Measurements from ENCODE around the gene PNMA8B.
"Not testable (repeated sequence)": the region's sequence is repeated elsewhere in the genome, so short reads cannot be mapped to it uniquely, and the experiment has no call there.

PNMA8B gene

GRCh38 chr19:46533621-46534081, 38.0 kb upstream of the PNMA8B start:
- H3K27me3 ChIP-seq = peaks cover 7% of the 10 kb centered on the region
- no peak overlapping the region for H3K27ac ChIP-seq
- H3K9me3 ChIP-seq = no peaks in the 10 kb centered on the region
- no peak for TF ChIP-seq CTCF (IDR thresholded peaks at IDR 0.05)
- H3K36me3 ChIP-seq = no peaks in the 10 kb centered on the region
- H3K4me1 ChIP-seq (ENCODE audit: control insufficient read depth in 1 of 2, insufficient read depth in 1 of 2, low read depth in 1 of 2, low read length in 1 of 2) = peaks cover 0 to 8% of the 10 kb centered on the region in 2 experiments
- H3K4me3 ChIP-seq (ENCODE audit: low read depth in 1 of 2, low read length in 1 of 2) = no peak overlapping the region

- peaks cover 7% of the 10 kb centered on the region for H3K27me3 ChIP-seq
- no peak for TF ChIP-seq CTCF (IDR thresholded peaks at IDR 0.05)
- H3K27ac ChIP-seq = no peak overlapping the region
Observed at GRCh38 chr19:46533078-46533620, 37.5 kb upstream of the PNMA8B start.

GRCh38 chr19:46530636-46531035, 35.0 kb upstream of the PNMA8B start:
- Histone ChIP-seq H3K4me3 (ENCODE audit: low read depth in 1 of 2, low read length in 1 of 2) (no peak overlapping the region), H3K4me1 (ENCODE audit: control insufficient read depth in 1 of 2, insufficient read depth in 1 of 2, low read depth in 1 of 2, low read length in 1 of 2) (peaks cover 0 to 8% of the 10 kb centered on the region in 2 experiments), H3K27me3 (peaks cover 7% of the 10 kb centered on the region), H3K9me3 (no peaks in the 10 kb centered on the region), H3K27ac (no peak overlapping the region), H3K36me3 (no peaks in the 10 kb centered on the region)
- TF ChIP-seq CTCF (IDR thresholded peaks at IDR 0.05) = no peak

More at GRCh38 chr19:46533078-46533620, 37.5 kb upstream of the PNMA8B start:
- Histone ChIP-seq H3K4me3 (ENCODE audit: low read depth in 1 of 2, low read length in 1 of 2) (no peak overlapping the region), H3K4me1 (ENCODE audit: control insufficient read depth in 1 of 2, insufficient read depth in 1 of 2, low read depth in 1 of 2, low read length in 1 of 2) (peaks cover 0 to 8% of the 10 kb centered on the region in 2 experiments), H3K36me3 (no peaks in the 10 kb centered on the region), H3K9me3 (no peaks in the 10 kb centered on the region)

- Histone ChIP-seq H3K4me1 (ENCODE audit: control insufficient read depth in 1 of 2, insufficient read depth in 1 of 2, low read depth in 1 of 2, low read length in 1 of 2) (peaks cover 0 to 8% of the 10 kb centered on the region in 2 experiments), H3K4me3 (ENCODE audit: low read depth in 1 of 2, low read length in 1 of 2) (no peak overlapping the region), H3K27me3 (peaks cover 7% of the 10 kb centered on the region), H3K9me3 (no peaks in the 10 kb centered on the region), H3K27ac (no peak overlapping the region), H3K36me3 (no peaks in the 10 kb centered on the region)
- peak; percentile 83 for TF ChIP-seq CTCF (IDR thresholded peaks at IDR 0.05)
Observed at GRCh38 chr19:46529622-46530451, 34.2 kb upstream of the PNMA8B start.

GRCh38 chr19:46528601-46529590, 33.2 kb upstream of the PNMA8B start:
- peaks cover 7% of the 10 kb centered on the region for H3K27me3 ChIP-seq
- H3K4me3 ChIP-seq (ENCODE audit: low read depth in 1 of 2, low read length in 1 of 2) = no peak overlapping the region
- no peak overlapping the region for H3K27ac ChIP-seq
- H3K4me1 ChIP-seq (ENCODE audit: control insufficient read depth in 1 of 2, insufficient read depth in 1 of 2, low read depth in 1 of 2, low read length in 1 of 2) = peaks cover 0 to 8% of the 10 kb centered on the region in 2 experiments
- no peak for TF ChIP-seq CTCF (IDR thresholded peaks at IDR 0.05)
- H3K36me3 ChIP-seq = no peaks in the 10 kb centered on the region
- H3K9me3 ChIP-seq = no peaks in the 10 kb centered on the region

GRCh38 chr19:46526801-46527200, 31.1 kb upstream of the PNMA8B start:
- not testable (repeated sequence) for H3K4me1 ChIP-seq (ENCODE audit: control insufficient read depth in 1 of 2, insufficient read depth in 1 of 2, low read depth in 1 of 2, low read length in 1 of 2); H3K27ac ChIP-seq; H3K4me3 ChIP-seq (ENCODE audit: low read depth in 1 of 2, low read length in 1 of 2); H3K9me3 ChIP-seq; H3K36me3 ChIP-seq; H3K27me3 ChIP-seq

All from neutrophil (primary cell).